GM23338 (cell line): Measurements from ENCODE around the gene NEU3. TPM values are rescaled to one million over a fixed set of nuclear protein-coding genes. Genes with fewer than 3 reads are reported as not detected.

ENCODE experiments used
- ATAC-seq: fragments of 200-7000 bp; cut with Tn5 transposase; 3 replicates; pipeline ENCODE4 v1.9.1; 2020
- DNase-seq: peaks from one replicate; pipeline ENCODE4 v3.0.0-alpha.2; 2015; ENCODE audit warnings: low spot score
- H2AFZ ChIP-seq: fragments of 200-600 bp; sonication (generic); 2 replicates; pipeline ENCODE4 v1.8.0; 2016; ENCODE audit warnings: antibody characterized with exemption, mild to moderate bottlenecking, moderate library complexity
- H3F3A ChIP-seq: fragments of 200-600 bp; sonication (generic); replicated peaks from 2 replicates; pipeline ENCODE4 v1.8.0; 2017; ENCODE audit warnings: antibody characterized with exemption, mixed run types, low read depth
- H3K27ac ChIP-seq: fragments of 200-600 bp; sonication (generic); 2 replicates; pipeline ENCODE4 v1.6.1; 2016; ENCODE audit warnings: low read depth
- H3K27me3 ChIP-seq: fragments of 200-600 bp; sonication (generic); 2 replicates; pipeline ENCODE4 v1.8.0; 2016; ENCODE audit warnings: mild to moderate bottlenecking, mixed run types, moderate library complexity; ENCODE audit not compliant: insufficient read depth
- H3K36me3 ChIP-seq: fragments of 200-600 bp; sonication (generic); 2 replicates; pipeline ENCODE4 v1.8.0; 2016; ENCODE audit warnings: mild to moderate bottlenecking; ENCODE audit not compliant: insufficient read depth
- H3K4me1 ChIP-seq: fragments of 200-600 bp; sonication (generic); 2 replicates; pipeline ENCODE4 v1.8.0; 2016; ENCODE audit warnings: mild to moderate bottlenecking, moderate library complexity; ENCODE audit not compliant: insufficient read depth
- H3K4me2 ChIP-seq: fragments of 200-600 bp; sonication (generic); 2 replicates; pipeline ENCODE4 v1.7.1; 2017; ENCODE audit warnings: mixed run types
- H3K4me3 ChIP-seq: fragments of 200-600 bp; sonication (generic); 2 replicates; pipeline ENCODE4 v1.6.1; 2016; ENCODE audit warnings: mixed run types
- H3K79me2 ChIP-seq: fragments of 200-600 bp; sonication (generic); replicated peaks from 2 replicates; pipeline ENCODE4 v1.8.0; 2017; ENCODE audit warnings: mild to moderate bottlenecking; ENCODE audit not compliant: insufficient read depth
- H3K9me2 ChIP-seq: fragments of 200-600 bp; sonication (generic); 2 replicates; pipeline ENCODE4 v1.8.0; 2017; ENCODE audit not compliant: insufficient read depth
- H4K20me1 ChIP-seq: fragments of 200-600 bp; sonication (generic); replicated peaks from 2 replicates; pipeline ENCODE4 v1.8.0; 2017; ENCODE audit warnings: mild to moderate bottlenecking; ENCODE audit not compliant: insufficient read depth
- H3K27ac Mint-ChIP-seq: 2 replicates; pipeline ENCODE4 v1.8.0; 2020; ENCODE audit warnings: inconsistent platforms, mild to moderate bottlenecking, moderate library complexity, mixed read lengths
- H3K27me3 Mint-ChIP-seq: 3 replicates; pipeline ENCODE4 v1.8.0; 2022; ENCODE audit warnings: low read depth, mild to moderate bottlenecking, moderate library complexity, mixed read lengths, inconsistent platforms; ENCODE audit not compliant: insufficient read depth, poor library complexity
- H3K36me3 Mint-ChIP-seq: 3 replicates; pipeline ENCODE4 v1.8.0; 2021; ENCODE audit warnings: low read depth, mild to moderate bottlenecking, inconsistent platforms, moderate library complexity, mixed read lengths
- H3K4me1 Mint-ChIP-seq: 3 replicates; pipeline ENCODE4 v1.8.0; 2020; ENCODE audit warnings: mild to moderate bottlenecking, inconsistent platforms, mixed read lengths
- H3K4me3 Mint-ChIP-seq: 3 replicates; pipeline ENCODE4 v1.8.0; 2021; ENCODE audit warnings: moderate library complexity, mild to moderate bottlenecking, inconsistent platforms, mixed read lengths
- H3K9me3 Mint-ChIP-seq: 3 replicates; pipeline ENCODE4 v1.8.0; 2020; ENCODE audit warnings: moderate library complexity, mild to moderate bottlenecking, inconsistent platforms, mixed read lengths
- CREB1 ChIP-seq: fragments of 250-450 bp; sonication (Bioruptor Pico); IDR thresholded peaks from 2 replicates; pipeline ENCODE4 v1.5.0; 2020; ENCODE audit warnings: low read depth, mild to moderate bottlenecking, moderate library complexity
- EZH2 ChIP-seq: fragments of 200-600 bp; sonication (generic); IDR thresholded peaks from one replicate; pipeline ENCODE4 v1.8.0; 2017; ENCODE audit warnings: antibody characterized with exemption, mild to moderate bottlenecking, low read depth; ENCODE audit not compliant: unreplicated experiment
- EZH2phosphoT487 ChIP-seq: fragments of 200-600 bp; sonication (generic); IDR thresholded peaks from one replicate; pipeline ENCODE4 v1.8.1; 2018; ENCODE audit warnings: antibody characterized with exemption; ENCODE audit not compliant: unreplicated experiment
- JUNB ChIP-seq: IDR thresholded peaks from one replicate; pipeline ENCODE4 v1.6.1; 2016; ENCODE audit warnings: antibody characterized with exemption; ENCODE audit not compliant: unreplicated experiment
- NANOG ChIP-seq: IDR thresholded peaks from 2 replicates; pipeline ENCODE4 v1.6.1; 2016; ENCODE audit warnings: antibody characterized with exemption, borderline replicate concordance
- POLR2AphosphoS5 ChIP-seq: IDR thresholded peaks from 2 replicates; pipeline ENCODE4 v1.6.1; 2016; ENCODE audit warnings: antibody characterized with exemption, low read depth
- STAT1 ChIP-seq: IDR thresholded peaks from one replicate; pipeline ENCODE4 v1.6.1; 2016; ENCODE audit warnings: antibody characterized with exemption; ENCODE audit not compliant: unreplicated experiment
- ZNF114 ChIP-seq: fragments of 250-450 bp; sonication (Bioruptor Pico); IDR thresholded peaks from 2 replicates; pipeline ENCODE4 v1.5.0; 2020; ENCODE audit warnings: mild to moderate bottlenecking, moderate library complexity
- ZNF331 ChIP-seq: fragments of 250-450 bp; sonication (Bioruptor Pico); IDR thresholded peaks from 2 replicates; pipeline ENCODE4 v1.5.0; 2020; ENCODE audit warnings: low read depth, mild to moderate bottlenecking, moderate library complexity
- ZNF462 ChIP-seq: fragments of 250-450 bp; sonication (Bioruptor Pico); IDR thresholded peaks from 2 replicates; pipeline ENCODE4 v1.5.0; 2020; ENCODE audit warnings: mild to moderate bottlenecking, moderate library complexity
- polyA plus RNA-seq: library from polyadenylated mRNA; unstranded; fragments of >200 nt; fragmentation: Nextera tagmentation; extraction: Ambion mirVana; gene quantifications from 2 replicates; pipeline ENCODE4 v1.2.1, GENCODE V29; 2016
- total RNA-seq: library from RNA; depleted of rRNA; stranded (reverse); fragments of >200 nt; shearing (Covaris generic); gene quantifications from 2 replicates; pipeline ENCODE4 v1.2.3, GENCODE V29; 2014
- TF ChIP-seq, protein P1 (sequence below): IDR thresholded peaks from one replicate; pipeline ENCODE4 v1.6.1; 2018; ENCODE audit warnings: antibody characterized with exemption; ENCODE audit not compliant: unreplicated experiment
- TF ChIP-seq, protein P2 (sequence below), 2 experiments: fragments of 200-600 bp in 1 of 2; sonication (generic) in 1 of 2; conservative IDR thresholded peaks; 2 replicates each; pipeline versions ENCODE4 v1.5.1 to v1.6.1; 2016 to 2017; ENCODE audit warnings: antibody characterized with exemption in 2 of 2, low read depth in 2 of 2, mild to moderate bottlenecking in 2 of 2, moderate library complexity in 1 of 2
- TF ChIP-seq, protein P3 (sequence below): IDR thresholded peaks from 2 replicates; pipeline ENCODE4 v1.6.1; 2016; ENCODE audit warnings: antibody characterized with exemption

The NEU3 gene
- total and polyA plus RNA-seq, 2 experiments from 2014 or later: 2.8 to 25.9 TPM

- Histone ChIP-seq H2AFZ (no peak overlapping the region), H3F3A (no peaks in the 10 kb centered on the region), H3K36me3 (no peaks in the 10 kb centered on the region), H3K27ac (no peak overlapping the region), H3K27me3 (no peaks in the 10 kb centered on the region), H3K4me3 (no peak overlapping the region), H3K9me2 (no peaks in the 10 kb centered on the region), H3K4me1 (no peaks in the 10 kb centered on the region; the same call in 1 of the 2 replicates), H4K20me1 (no peaks in the 10 kb centered on the region), H3K4me2 (no peak overlapping the region), H3K79me2 (no peaks in the 10 kb centered on the region)
- no peak overlapping the region for H3K4me3 Mint-ChIP-seq
- no peak for ATAC-seq
- peaks cover 6% of the 10 kb centered on the region; the same call in 2 of the 3 replicates for H3K36me3 Mint-ChIP-seq
- H3K27me3 Mint-ChIP-seq: peaks cover 4% of the 10 kb centered on the region
- H3K27ac Mint-ChIP-seq: no peak overlapping the region
- TF ChIP-seq POLR2AphosphoS5 (no peak), ZNF114 (no peak), STAT1 (no peak), NANOG (no peak), ZNF331 (CRISPR knock-in tag) (no peak), JUNB (no peak), EZH2 (no peak), ZNF462 (CRISPR knock-in tag) (no peak), EZH2phosphoT487 (no peak), CREB1 (CRISPR knock-in tag) (no peak)
- TF ChIP-seq, protein P1, sequence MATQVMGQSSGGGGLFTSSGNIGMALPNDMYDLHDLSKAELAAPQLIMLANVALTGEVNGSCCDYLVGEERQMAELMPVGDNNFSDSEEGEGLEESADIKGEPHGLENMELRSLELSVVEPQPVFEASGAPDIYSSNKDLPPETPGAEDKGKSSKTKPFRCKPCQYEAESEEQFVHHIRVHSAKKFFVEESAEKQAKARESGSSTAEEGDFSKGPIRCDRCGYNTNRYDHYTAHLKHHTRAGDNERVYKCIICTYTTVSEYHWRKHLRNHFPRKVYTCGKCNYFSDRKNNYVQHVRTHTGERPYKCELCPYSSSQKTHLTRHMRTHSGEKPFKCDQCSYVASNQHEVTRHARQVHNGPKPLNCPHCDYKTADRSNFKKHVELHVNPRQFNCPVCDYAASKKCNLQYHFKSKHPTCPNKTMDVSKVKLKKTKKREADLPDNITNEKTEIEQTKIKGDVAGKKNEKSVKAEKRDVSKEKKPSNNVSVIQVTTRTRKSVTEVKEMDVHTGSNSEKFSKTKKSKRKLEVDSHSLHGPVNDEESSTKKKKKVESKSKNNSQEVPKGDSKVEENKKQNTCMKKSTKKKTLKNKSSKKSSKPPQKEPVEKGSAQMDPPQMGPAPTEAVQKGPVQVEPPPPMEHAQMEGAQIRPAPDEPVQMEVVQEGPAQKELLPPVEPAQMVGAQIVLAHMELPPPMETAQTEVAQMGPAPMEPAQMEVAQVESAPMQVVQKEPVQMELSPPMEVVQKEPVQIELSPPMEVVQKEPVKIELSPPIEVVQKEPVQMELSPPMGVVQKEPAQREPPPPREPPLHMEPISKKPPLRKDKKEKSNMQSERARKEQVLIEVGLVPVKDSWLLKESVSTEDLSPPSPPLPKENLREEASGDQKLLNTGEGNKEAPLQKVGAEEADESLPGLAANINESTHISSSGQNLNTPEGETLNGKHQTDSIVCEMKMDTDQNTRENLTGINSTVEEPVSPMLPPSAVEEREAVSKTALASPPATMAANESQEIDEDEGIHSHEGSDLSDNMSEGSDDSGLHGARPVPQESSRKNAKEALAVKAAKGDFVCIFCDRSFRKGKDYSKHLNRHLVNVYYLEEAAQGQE: no peak
- TF ChIP-seq, protein P2, sequence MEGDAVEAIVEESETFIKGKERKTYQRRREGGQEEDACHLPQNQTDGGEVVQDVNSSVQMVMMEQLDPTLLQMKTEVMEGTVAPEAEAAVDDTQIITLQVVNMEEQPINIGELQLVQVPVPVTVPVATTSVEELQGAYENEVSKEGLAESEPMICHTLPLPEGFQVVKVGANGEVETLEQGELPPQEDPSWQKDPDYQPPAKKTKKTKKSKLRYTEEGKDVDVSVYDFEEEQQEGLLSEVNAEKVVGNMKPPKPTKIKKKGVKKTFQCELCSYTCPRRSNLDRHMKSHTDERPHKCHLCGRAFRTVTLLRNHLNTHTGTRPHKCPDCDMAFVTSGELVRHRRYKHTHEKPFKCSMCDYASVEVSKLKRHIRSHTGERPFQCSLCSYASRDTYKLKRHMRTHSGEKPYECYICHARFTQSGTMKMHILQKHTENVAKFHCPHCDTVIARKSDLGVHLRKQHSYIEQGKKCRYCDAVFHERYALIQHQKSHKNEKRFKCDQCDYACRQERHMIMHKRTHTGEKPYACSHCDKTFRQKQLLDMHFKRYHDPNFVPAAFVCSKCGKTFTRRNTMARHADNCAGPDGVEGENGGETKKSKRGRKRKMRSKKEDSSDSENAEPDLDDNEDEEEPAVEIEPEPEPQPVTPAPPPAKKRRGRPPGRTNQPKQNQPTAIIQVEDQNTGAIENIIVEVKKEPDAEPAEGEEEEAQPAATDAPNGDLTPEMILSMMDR (conservative IDR thresholded peaks at IDR 0.05; ENCODE audit: low read depth in 2 of 2): no peak
- TF ChIP-seq, protein P3, sequence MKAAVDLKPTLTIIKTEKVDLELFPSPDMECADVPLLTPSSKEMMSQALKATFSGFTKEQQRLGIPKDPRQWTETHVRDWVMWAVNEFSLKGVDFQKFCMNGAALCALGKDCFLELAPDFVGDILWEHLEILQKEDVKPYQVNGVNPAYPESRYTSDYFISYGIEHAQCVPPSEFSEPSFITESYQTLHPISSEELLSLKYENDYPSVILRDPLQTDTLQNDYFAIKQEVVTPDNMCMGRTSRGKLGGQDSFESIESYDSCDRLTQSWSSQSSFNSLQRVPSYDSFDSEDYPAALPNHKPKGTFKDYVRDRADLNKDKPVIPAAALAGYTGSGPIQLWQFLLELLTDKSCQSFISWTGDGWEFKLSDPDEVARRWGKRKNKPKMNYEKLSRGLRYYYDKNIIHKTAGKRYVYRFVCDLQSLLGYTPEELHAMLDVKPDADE: no peak
- H3K4me1 Mint-ChIP-seq: peaks cover 3% of the 10 kb centered on the region; the same call in 1 of the 3 replicates
- H3K9me3 Mint-ChIP-seq: peaks cover 22% of the 10 kb centered on the region
- DNase-seq: no peak
These were observed 51.5 kb downstream of the NEU3 start for GRCh38 chr11:75040167-75040770.
